SK-N-SH treated with all-trans-retinoic acid at 6 μM for 48 hours (cell line): ENCODE results near the gene ZIK1.

Experiments used
- ATAC-seq: fragments of 200-7000 bp; cut with Tn5 transposase; 3 replicates; pipeline ENCODE4 v1.9.1; 2020; ENCODE audit warnings: mild to moderate bottlenecking, moderate library complexity
- ARNTL ChIP-seq: fragments of 450-650 bp; formaldehyde crosslinking; IDR thresholded peaks from 2 replicates; pipeline ENCODE4 v1.5.0; 2020; ENCODE audit warnings: low read depth, mild to moderate bottlenecking, moderate library complexity, borderline replicate concordance
- BACH2 ChIP-seq: fragments of 250-450 bp; sonication (Bioruptor Pico); IDR thresholded peaks from 2 replicates; pipeline ENCODE4 v1.9.0; 2021; ENCODE audit warnings: mild to moderate bottlenecking, borderline replicate concordance
- CREB5 ChIP-seq: fragments of 250-450 bp; sonication (Bioruptor Pico); IDR thresholded peaks from 2 replicates; pipeline ENCODE4 v1.5.1; 2020; ENCODE audit warnings: low read depth, mild to moderate bottlenecking, moderate library complexity
- CSDC2 ChIP-seq: fragments of 250-450 bp; sonication (Bioruptor Pico); IDR thresholded peaks from 2 replicates; pipeline ENCODE4 v1.5.0; 2020; ENCODE audit warnings: mild to moderate bottlenecking, moderate library complexity
- ESRRG ChIP-seq: fragments of 250-450 bp; sonication (Bioruptor Pico); IDR thresholded peaks from 2 replicates; pipeline ENCODE4 v1.6.1; 2021; ENCODE audit warnings: mild to moderate bottlenecking
- GLIS3 ChIP-seq: fragments of 250-450 bp; sonication (Bioruptor Pico); IDR thresholded peaks from 2 replicates; pipeline ENCODE4 v1.5.0; 2020; ENCODE audit warnings: mild to moderate bottlenecking, moderate library complexity
- ISL1 ChIP-seq: fragments of 250-450 bp; sonication (Bioruptor Pico); IDR thresholded peaks from 2 replicates; pipeline ENCODE4 v2.1.2; 2022; ENCODE audit warnings: mild to moderate bottlenecking, moderate library complexity
- OSR1 ChIP-seq: fragments of 250-450 bp; sonication (Bioruptor Pico); IDR thresholded peaks from 2 replicates; pipeline ENCODE4 v1.8.0; 2022; ENCODE audit warnings: moderate library complexity, mild to moderate bottlenecking, inconsistent platforms
- PATZ1 ChIP-seq: fragments of 250-450 bp; sonication (Bioruptor Pico); IDR thresholded peaks from 2 replicates; pipeline ENCODE4 v1.8.0; 2020; ENCODE audit warnings: mild to moderate bottlenecking, moderate library complexity, borderline replicate concordance
- PPARA ChIP-seq: fragments of 250-450 bp; sonication (Bioruptor Pico); IDR thresholded peaks from 2 replicates; pipeline ENCODE4 v1.5.0; 2020; ENCODE audit warnings: mild to moderate bottlenecking, borderline replicate concordance
- RARB ChIP-seq: fragments of 250-450 bp; sonication (Bioruptor Pico); IDR thresholded peaks from 2 replicates; pipeline ENCODE4 v1.8.0; 2021; ENCODE audit warnings: mild to moderate bottlenecking, moderate library complexity
- SNAI2 ChIP-seq: fragments of 250-450 bp; sonication (Bioruptor Pico); IDR thresholded peaks from 2 replicates; pipeline ENCODE4 v1.5.0; 2020; ENCODE audit warnings: mild to moderate bottlenecking, moderate library complexity
- TCF4 ChIP-seq: fragments of 250-450 bp; sonication (Bioruptor Pico); IDR thresholded peaks from 2 replicates; pipeline ENCODE4 v1.8.0; 2021; ENCODE audit warnings: mild to moderate bottlenecking, moderate library complexity, borderline replicate concordance
- TOX ChIP-seq: fragments of 250-450 bp; sonication (Bioruptor Pico); IDR thresholded peaks from 2 replicates; pipeline ENCODE4 v1.8.0; 2021; ENCODE audit warnings: mild to moderate bottlenecking, moderate library complexity, borderline replicate concordance
- TSHZ2 ChIP-seq: fragments of 250-450 bp; sonication (Bioruptor Pico); IDR thresholded peaks from 2 replicates; pipeline ENCODE4 v1.5.0; 2020; ENCODE audit warnings: mild to moderate bottlenecking, moderate library complexity
- ZFP3 ChIP-seq: fragments of 250-450 bp; sonication (Bioruptor Pico); IDR thresholded peaks from 2 replicates; pipeline ENCODE4 v1.5.0; 2020; ENCODE audit warnings: mild to moderate bottlenecking, moderate library complexity
- ZFP30 ChIP-seq: fragments of 450-650 bp; formaldehyde crosslinking; IDR thresholded peaks from 2 replicates; pipeline ENCODE4 v1.5.0; 2022; ENCODE audit warnings: mild to moderate bottlenecking, moderate library complexity
- ZNF565 ChIP-seq: fragments of 450-650 bp; formaldehyde crosslinking; conservative IDR thresholded peaks from 2 replicates; pipeline ENCODE4 v1.5.0; 2020; ENCODE audit warnings: low read depth, mild to moderate bottlenecking, moderate library complexity
- ZNF70 ChIP-seq: fragments of 450-650 bp; formaldehyde crosslinking; IDR thresholded peaks from 2 replicates; pipeline ENCODE4 v1.5.0; 2020; ENCODE audit warnings: mild to moderate bottlenecking, moderate library complexity
- ZNF8 ChIP-seq: fragments of 450-650 bp; formaldehyde crosslinking; IDR thresholded peaks from 2 replicates; pipeline ENCODE4 v1.5.0; 2020; ENCODE audit warnings: mild to moderate bottlenecking, moderate library complexity
- TF ChIP-seq, protein P1 (sequence below): fragments of 250-450 bp; sonication (Bioruptor Pico); IDR thresholded peaks from 2 replicates; pipeline ENCODE4 v1.5.1; 2021; ENCODE audit warnings: mild to moderate bottlenecking, moderate library complexity

ZIK1 gene

DNA sequence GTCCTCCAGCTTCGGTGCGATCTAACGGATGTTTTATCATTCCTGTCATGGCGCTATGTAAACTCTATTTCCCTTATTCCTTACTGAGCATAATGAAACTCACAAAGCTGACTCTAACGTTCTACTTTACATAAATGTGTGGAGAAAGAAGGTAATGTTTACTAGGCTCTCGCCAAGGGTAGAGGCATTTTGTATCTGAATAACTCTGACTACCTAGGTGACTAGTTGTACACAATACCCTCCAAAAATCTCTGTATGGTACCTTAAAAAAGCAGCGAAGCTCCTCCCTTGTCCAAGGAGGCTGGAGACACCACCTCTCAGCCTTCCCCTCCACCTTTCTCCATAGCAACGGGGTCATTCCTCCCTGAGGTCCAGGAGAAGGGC, 15.4 kb downstream of the ZIK1 start:
- TF ChIP-seq OSR1 (CRISPR knock-in tag) (no peak), CREB5 (no peak), TCF4 (CRISPR knock-in tag) (no peak), BACH2 (CRISPR knock-in tag) (no peak), ZNF565 (CRISPR knock-in tag) (no peak), PATZ1 (CRISPR knock-in tag) (no peak), SNAI2 (CRISPR knock-in tag) (no peak), CSDC2 (CRISPR knock-in tag) (no peak), ARNTL (CRISPR knock-in tag) (no peak), ZFP3 (CRISPR knock-in tag) (no peak)
- TF ChIP-seq, protein P1, sequence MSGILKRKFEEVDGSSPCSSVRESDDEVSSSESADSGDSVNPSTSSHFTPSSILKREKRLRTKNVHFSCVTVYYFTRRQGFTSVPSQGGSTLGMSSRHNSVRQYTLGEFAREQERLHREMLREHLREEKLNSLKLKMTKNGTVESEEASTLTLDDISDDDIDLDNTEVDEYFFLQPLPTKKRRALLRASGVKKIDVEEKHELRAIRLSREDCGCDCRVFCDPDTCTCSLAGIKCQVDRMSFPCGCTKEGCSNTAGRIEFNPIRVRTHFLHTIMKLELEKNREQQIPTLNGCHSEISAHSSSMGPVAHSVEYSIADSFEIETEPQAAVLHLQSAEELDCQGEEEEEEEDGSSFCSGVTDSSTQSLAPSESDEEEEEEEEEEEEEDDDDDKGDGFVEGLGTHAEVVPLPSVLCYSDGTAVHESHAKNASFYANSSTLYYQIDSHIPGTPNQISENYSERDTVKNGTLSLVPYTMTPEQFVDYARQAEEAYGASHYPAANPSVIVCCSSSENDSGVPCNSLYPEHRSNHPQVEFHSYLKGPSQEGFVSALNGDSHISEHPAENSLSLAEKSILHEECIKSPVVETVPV (CRISPR knock-in tag), result no peak
- ATAC-seq, result no peak

DNA sequence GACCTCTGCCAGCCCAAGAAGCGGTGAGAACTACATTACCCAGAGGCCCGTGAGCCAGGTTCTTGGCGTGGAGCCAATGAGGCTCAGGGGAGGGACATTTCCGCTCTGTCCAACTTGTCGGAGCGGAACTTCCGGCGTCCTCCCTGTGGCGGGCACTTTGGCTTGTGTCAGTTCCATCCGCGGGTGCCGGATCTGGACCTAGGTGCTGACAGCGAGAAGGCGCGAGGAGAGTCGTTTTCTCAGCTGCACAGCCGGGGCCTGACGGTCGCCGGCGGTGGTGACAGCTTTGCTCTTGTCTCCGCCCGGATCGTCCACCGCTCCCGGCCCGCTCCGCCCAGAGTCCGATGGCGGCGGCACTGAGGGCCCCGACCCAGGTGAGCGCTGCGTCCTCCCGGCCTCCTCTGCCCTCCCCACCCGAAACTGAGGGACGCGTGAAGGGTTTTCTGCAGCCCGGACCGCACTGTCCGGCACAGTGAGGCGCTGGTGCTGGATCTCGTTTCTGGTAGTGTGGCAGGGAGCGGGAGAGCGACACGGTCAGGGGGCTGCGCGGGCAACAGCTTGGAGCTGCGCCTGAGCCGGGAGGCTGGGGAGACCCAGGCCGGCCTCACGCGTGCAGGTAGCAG, 15.9 kb downstream of the ZIK1 start, which contains the start of gene ZNF530:
Gene ZNF530, plus strand, starts transcription at position 125 of the 623 bp plus-strand sequence. CDS start 4,461 bp downstream, outside the sequence.
- ATAC-seq, result peak; percentile 100
- TF ChIP-seq ZFP3 (CRISPR knock-in tag), result no peak
- TF ChIP-seq RARB, result no peak
- no peak for TF ChIP-seq ESRRG (CRISPR knock-in tag)
- no peak for TF ChIP-seq ZFP30 (CRISPR knock-in tag)
- TF ChIP-seq ISL1 (CRISPR knock-in tag), result no peak
- no peak for TF ChIP-seq PATZ1 (CRISPR knock-in tag)

DNA sequence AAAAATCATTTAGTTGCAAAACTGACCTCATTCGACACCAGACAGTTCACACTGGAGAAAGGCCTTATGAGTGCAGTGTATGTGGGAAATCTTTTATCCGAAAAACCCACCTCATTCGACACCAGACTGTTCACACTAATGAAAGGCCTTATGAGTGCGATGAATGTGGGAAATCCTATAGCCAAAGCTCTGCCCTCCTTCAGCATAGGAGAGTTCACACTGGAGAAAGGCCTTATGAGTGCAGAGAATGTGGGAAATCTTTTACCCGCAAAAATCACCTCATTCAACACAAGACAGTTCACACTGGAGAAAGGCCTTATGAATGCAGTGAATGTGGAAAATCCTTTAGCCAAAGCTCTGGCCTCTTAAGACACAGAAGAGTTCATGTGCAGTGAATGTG, 23.0 kb downstream of the ZIK1 start:
- no peak for ATAC-seq
- no peak for TF ChIP-seq ARNTL (CRISPR knock-in tag)
- TF ChIP-seq PPARA (CRISPR knock-in tag), result no peak
- no peak for TF ChIP-seq RARB
- TF ChIP-seq SNAI2 (CRISPR knock-in tag), result no peak
- no peak for TF ChIP-seq OSR1 (CRISPR knock-in tag)
- no peak for TF ChIP-seq CREB5
- no peak for TF ChIP-seq TOX
- TF ChIP-seq, protein P1 (CRISPR knock-in tag), result no peak
- TF ChIP-seq ISL1 (CRISPR knock-in tag), result no peak
- no peak for TF ChIP-seq ZNF8
- TF ChIP-seq BACH2 (CRISPR knock-in tag), result no peak
- no peak for TF ChIP-seq GLIS3 (CRISPR knock-in tag)
- TF ChIP-seq CSDC2 (CRISPR knock-in tag), result no peak
- no peak for TF ChIP-seq ZNF70 (CRISPR knock-in tag)
- TF ChIP-seq TCF4 (CRISPR knock-in tag), result no peak
- no peak for TF ChIP-seq TSHZ2 (CRISPR knock-in tag)
- TF ChIP-seq ZNF565 (CRISPR knock-in tag), result no peak
- TF ChIP-seq ZFP30 (CRISPR knock-in tag), result no peak
- TF ChIP-seq ZFP3 (CRISPR knock-in tag), result no peak
- TF ChIP-seq, all 23 proteins: peak for 0
